Measurements from ENCODE around the gene DLX3. TPM values are rescaled to one million over a fixed set of nuclear protein-coding genes. Genes with fewer than 3 reads are reported as not detected.

The DLX3 gene
- total RNA-seq, 1 donor from 2014 or later: 0.04 TPM

GRCh38 chr17:50035421-50035879 lies 40.4 kb upstream of the DLX3 start:
- H4K20me1 ChIP-seq (ENCODE audit: low read depth): no peaks in the 10 kb centered on the region
- no peak for DNase-seq (ENCODE audit: low spot score)
- Mint-ChIP-seq H3K9me3 (no peaks in the 10 kb centered on the region), H3K4me1 (peaks cover 10% of the 10 kb centered on the region), H3K36me3 (no peaks in the 10 kb centered on the region), H3K27me3 (ENCODE audit: insufficient read depth, low read depth) (peaks cover 5% of the 10 kb centered on the region), H3K27ac (no peak overlapping the region), H3K4me3 (no peak overlapping the region)
- peaks cover 1% of the 10 kb centered on the region for H3F3A ChIP-seq (ENCODE audit: low read depth)
- H2AFZ ChIP-seq (replicated peaks): no peak overlapping the region
- no peak overlapping the region for H3K9ac ChIP-seq
- peaks cover 15% of the 10 kb centered on the region for H3K4me1 ChIP-seq
- no peaks in the 10 kb centered on the region for H3K36me3 ChIP-seq
- no peak overlapping the region for H3K4me3 ChIP-seq
- TF ChIP-seq EZH2phosphoT487 (IDR thresholded peaks at IDR 0.05) (no peak), EZH2 (IDR thresholded peaks at IDR 0.05) (no peak), CTCF (IDR thresholded peaks at IDR 0.05) (no peak)
- H3K79me2 ChIP-seq (ENCODE audit: low read depth): no peaks in the 10 kb centered on the region
- no peak overlapping the region for H3K4me2 ChIP-seq
- no peak overlapping the region for H3K27ac ChIP-seq
- no peaks in the 10 kb centered on the region for H3K9me3 ChIP-seq (ENCODE audit: low read depth)
- no peaks in the 10 kb centered on the region for H3K27me3 ChIP-seq

- DNase-seq (ENCODE audit: low spot score): no peak
- no peak overlapping the region for H3K4me3 ChIP-seq
- Mint-ChIP-seq H3K36me3 (no peaks in the 10 kb centered on the region), H3K27ac (no peak overlapping the region), H3K4me1 (peaks cover 10% of the 10 kb centered on the region), H3K9me3 (no peaks in the 10 kb centered on the region), H3K27me3 (ENCODE audit: insufficient read depth, low read depth) (peaks cover 5% of the 10 kb centered on the region), H3K4me3 (no peak overlapping the region)
- H3K4me1 ChIP-seq: peaks cover 15% of the 10 kb centered on the region
- no peak overlapping the region for H3K27ac ChIP-seq
- TF ChIP-seq CTCF (IDR thresholded peaks at IDR 0.05): no peak
- no peak for TF ChIP-seq EZH2 (IDR thresholded peaks at IDR 0.05)
- TF ChIP-seq EZH2phosphoT487 (IDR thresholded peaks at IDR 0.05): no peak
- H3K4me2 ChIP-seq: no peak overlapping the region
- no peak overlapping the region for H2AFZ ChIP-seq (replicated peaks)
- H3F3A ChIP-seq (ENCODE audit: low read depth): peaks cover 3% of the 10 kb centered on the region
- no peaks in the 10 kb centered on the region for H4K20me1 ChIP-seq (ENCODE audit: low read depth)
- no peaks in the 10 kb centered on the region for H3K27me3 ChIP-seq
- no peak overlapping the region for H3K9ac ChIP-seq
- no peaks in the 10 kb centered on the region for H3K9me3 ChIP-seq (ENCODE audit: low read depth)
- H3K79me2 ChIP-seq (ENCODE audit: low read depth): no peaks in the 10 kb centered on the region
- no peaks in the 10 kb centered on the region for H3K36me3 ChIP-seq
These were observed 39.7 kb upstream of the DLX3 start for GRCh38 chr17:50034498-50035364.

- H2AFZ ChIP-seq (replicated peaks): no peak overlapping the region
- DNase-seq (ENCODE audit: low spot score): no peak
- no peaks in the 10 kb centered on the region for H4K20me1 ChIP-seq (ENCODE audit: low read depth)
- H3K9me3 ChIP-seq (ENCODE audit: low read depth): no peaks in the 10 kb centered on the region
- H3K36me3 ChIP-seq: no peaks in the 10 kb centered on the region
- no peak overlapping the region for H3K9ac ChIP-seq
- H3K9me3 Mint-ChIP-seq: no peaks in the 10 kb centered on the region
- H3K27ac Mint-ChIP-seq: no peak overlapping the region
- H3K4me2 ChIP-seq: no peak overlapping the region
- no peaks in the 10 kb centered on the region for H3K27me3 ChIP-seq
- no peak for TF ChIP-seq EZH2 (IDR thresholded peaks at IDR 0.05)
- no peak for TF ChIP-seq EZH2phosphoT487 (IDR thresholded peaks at IDR 0.05)
- no peak for TF ChIP-seq CTCF (IDR thresholded peaks at IDR 0.05)
- no peaks in the 10 kb centered on the region for H3K79me2 ChIP-seq (ENCODE audit: low read depth)
- no peaks in the 10 kb centered on the region for H3K36me3 Mint-ChIP-seq
- peaks cover 14% of the 10 kb centered on the region for H3K4me1 Mint-ChIP-seq
- H3F3A ChIP-seq (ENCODE audit: low read depth): peaks cover 3% of the 10 kb centered on the region
- H3K4me3 ChIP-seq: no peak overlapping the region
- no peak overlapping the region for H3K27ac ChIP-seq
- H3K27me3 Mint-ChIP-seq (ENCODE audit: insufficient read depth, low read depth): peaks cover 3% of the 10 kb centered on the region
- H3K4me1 ChIP-seq: peaks cover 21% of the 10 kb centered on the region
- H3K4me3 Mint-ChIP-seq: no peak overlapping the region
These were observed 38.3 kb upstream of the DLX3 start for GRCh38 chr17:50033316-50033715.

All from neural progenitor cell (in vitro differentiated cells).